ENCODE results near the gene MROH2B.
A peak's percentile ranks its signal among the peaks of the same experiment; 100 is the strongest.

Gene MROH2B

DNA sequence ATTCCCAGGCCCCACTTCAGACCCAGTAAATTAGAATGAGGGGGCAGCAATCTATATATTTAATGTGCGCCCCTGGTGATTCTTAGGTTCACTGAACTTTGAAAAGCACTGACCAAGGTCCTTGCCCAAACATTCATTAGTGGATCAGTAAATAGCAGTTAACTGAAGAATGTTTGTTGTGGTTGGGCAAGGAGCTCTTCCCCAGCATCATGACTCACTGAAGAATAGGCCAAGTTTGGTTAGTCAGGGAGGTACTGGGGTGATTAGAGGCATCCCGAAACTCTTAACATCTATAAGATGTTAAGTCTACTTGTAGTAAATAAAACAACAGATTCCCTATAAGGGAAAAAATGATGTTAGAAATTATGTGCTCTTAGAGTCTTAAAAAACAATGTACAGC, 833 bp upstream of the MROH2B start:
- TF ChIP-seq, protein P1, sequence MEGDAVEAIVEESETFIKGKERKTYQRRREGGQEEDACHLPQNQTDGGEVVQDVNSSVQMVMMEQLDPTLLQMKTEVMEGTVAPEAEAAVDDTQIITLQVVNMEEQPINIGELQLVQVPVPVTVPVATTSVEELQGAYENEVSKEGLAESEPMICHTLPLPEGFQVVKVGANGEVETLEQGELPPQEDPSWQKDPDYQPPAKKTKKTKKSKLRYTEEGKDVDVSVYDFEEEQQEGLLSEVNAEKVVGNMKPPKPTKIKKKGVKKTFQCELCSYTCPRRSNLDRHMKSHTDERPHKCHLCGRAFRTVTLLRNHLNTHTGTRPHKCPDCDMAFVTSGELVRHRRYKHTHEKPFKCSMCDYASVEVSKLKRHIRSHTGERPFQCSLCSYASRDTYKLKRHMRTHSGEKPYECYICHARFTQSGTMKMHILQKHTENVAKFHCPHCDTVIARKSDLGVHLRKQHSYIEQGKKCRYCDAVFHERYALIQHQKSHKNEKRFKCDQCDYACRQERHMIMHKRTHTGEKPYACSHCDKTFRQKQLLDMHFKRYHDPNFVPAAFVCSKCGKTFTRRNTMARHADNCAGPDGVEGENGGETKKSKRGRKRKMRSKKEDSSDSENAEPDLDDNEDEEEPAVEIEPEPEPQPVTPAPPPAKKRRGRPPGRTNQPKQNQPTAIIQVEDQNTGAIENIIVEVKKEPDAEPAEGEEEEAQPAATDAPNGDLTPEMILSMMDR (IDR thresholded peaks at IDR 0.05; ENCODE audit: low read length, missing control alignments) = no peak
- H3K4me3 ChIP-seq (replicated peaks; ENCODE audit: low read depth, low read length) = no peak overlapping the region
- DNase-seq (ENCODE audit: low read depth) = peak; percentile 69

DNA sequence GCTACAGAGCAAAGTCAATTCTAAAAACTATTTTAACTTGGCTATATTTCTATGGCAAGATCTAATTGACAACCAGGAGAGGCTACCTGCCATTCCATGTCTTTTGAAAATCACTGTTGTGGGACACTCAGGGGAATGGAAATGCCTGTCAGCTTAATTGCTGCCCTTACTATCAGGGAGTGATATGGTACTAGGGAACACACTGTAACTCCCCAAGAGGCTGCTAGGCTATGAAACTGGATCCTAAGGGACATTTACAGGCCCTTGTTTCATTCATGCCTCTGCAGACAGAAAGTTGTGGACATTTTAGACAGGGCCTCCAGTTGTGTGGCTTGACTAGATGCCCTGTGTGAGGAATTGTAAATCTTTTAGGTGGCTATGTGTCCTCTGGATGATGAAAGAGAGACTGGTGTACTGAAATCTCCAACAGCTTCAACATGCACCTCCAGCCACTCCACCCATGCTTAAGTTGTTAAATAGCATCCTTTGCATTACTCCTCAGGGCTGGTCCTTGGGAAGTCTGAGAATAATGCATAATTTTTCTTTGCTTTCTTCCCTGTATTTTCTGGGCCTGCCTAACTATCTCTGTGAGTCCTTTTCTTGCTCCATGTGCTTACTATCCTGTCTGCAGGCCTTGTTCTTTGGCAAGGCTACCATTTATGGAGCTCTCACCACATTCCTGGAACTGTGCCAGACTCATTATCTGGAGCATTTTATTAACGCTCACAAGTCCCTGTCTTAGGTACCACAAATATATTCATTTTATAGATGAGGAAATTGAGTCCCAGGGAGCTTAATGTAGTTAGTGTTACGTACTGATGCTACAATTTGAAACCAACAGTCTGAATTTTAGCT, 3.2 kb downstream of the MROH2B start:
- TF ChIP-seq, protein P1 (IDR thresholded peaks at IDR 0.05; ENCODE audit: low read length, missing control alignments) = no peak
- H3K4me3 ChIP-seq (replicated peaks; ENCODE audit: low read depth, low read length) = no peak overlapping the region
- peak; percentile 33 for DNase-seq (ENCODE audit: low read depth)

DNA sequence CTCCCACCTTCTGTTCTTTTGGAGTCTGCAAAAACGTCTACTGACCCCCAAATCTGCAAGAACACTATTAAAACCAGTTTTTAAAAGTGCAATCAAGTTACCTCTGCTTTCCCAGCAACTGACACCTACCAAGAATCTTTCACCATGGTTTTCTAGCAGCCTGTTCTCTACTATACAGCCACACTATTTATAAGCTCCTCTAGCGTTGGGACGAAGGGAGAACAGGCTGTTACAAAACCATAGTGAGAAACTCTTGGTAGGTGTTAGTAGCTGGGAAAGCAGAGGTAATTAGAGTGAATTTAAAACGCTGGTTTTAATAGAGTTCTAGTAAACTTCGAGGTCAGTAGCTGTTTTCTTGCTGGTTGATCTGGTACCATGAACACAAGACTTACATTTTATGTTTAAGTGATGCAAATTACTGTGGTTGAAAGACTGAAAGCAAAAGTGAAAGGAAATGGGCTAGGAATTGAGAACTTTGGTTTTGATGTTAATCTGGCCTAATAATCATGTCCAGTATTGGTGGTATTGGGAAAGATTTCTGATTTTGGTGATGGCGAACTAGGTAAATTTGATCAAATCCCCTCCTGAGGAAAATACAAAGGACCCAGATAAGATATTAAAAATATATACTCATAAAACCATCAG, 5.3 kb downstream of the MROH2B start:
- no peak for DNase-seq (ENCODE audit: low read depth)
- TF ChIP-seq, protein P1 (IDR thresholded peaks at IDR 0.05; ENCODE audit: low read length, missing control alignments) = no peak
- H3K4me3 ChIP-seq (replicated peaks; ENCODE audit: low read depth, low read length) = no peak overlapping the region

DNA sequence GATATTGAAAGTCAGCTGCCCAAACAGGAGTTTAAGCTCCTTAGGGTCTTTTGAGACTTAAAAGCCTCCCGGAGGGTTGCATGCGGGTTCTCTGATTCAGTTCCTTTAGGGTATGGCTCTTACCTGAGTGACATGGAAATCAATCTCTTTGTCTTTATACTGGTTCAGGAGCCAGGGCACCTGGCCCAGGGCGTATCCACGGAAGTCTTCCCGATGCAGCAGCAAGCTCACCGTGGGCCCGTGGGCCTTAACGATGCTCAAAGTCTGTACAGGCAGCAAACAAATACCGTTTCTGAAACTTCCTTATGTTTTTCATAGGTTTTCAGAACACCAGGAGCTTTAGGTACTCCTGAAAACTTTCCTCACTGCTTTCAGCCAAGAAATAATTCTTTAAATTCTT, 13.2 kb downstream of the MROH2B start:
- DNase-seq (ENCODE audit: low read depth) = no peak
- no peak overlapping the region for H3K4me3 ChIP-seq (replicated peaks; ENCODE audit: low read depth, low read length)
- TF ChIP-seq, protein P1 (IDR thresholded peaks at IDR 0.05; ENCODE audit: low read length, missing control alignments) = no peak

DNA sequence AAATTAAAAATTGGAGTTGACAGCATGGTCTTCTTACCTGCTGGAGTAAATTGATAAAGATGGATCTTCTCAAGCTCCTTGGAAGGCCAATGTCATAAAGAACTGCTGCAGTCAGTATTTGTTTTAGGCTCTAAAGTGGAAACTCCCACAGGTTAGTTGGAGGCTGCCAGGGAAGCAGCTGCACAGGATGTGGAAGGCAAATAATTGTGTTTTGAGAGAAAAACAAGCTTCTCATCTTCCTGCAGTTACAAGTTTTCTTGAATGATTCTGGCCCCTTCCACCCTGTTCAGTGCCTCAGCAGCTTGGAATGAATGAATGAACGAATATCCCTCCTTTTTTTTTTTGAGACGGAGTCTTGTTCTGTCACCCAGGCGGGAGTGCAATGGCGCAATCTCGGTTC, 13.9 kb downstream of the MROH2B start:
- TF ChIP-seq, protein P1 (IDR thresholded peaks at IDR 0.05; ENCODE audit: low read length, missing control alignments) = no peak
- peak; percentile 49 for DNase-seq (ENCODE audit: low read depth)
- no peak overlapping the region for H3K4me3 ChIP-seq (replicated peaks; ENCODE audit: low read depth, low read length)

DNA sequence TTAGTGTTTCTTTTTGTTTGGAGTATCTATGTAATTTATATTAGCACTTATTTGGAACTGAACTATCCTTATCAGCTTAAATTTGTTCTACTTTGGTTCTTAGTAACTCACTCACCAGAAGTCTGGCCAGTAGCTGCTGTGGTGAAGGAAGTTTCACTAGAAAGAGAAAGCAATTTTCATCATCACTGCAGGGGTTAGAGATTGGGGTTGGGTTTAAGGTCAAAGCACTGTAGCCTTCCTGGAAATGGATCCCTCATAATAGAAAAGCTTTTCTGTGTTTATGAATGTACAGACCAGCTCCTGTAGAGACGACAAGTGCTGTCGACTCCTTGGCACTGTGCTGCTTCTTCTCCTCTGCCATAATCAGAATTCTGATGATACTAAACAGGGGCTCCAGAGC, 22.2 kb downstream of the MROH2B start:
- no peak overlapping the region for H3K4me3 ChIP-seq (replicated peaks; ENCODE audit: low read depth, low read length)
- DNase-seq (ENCODE audit: low read depth) = no peak
- TF ChIP-seq, protein P1 (IDR thresholded peaks at IDR 0.05; ENCODE audit: low read length, missing control alignments) = no peak

All from fibroblast of pulmonary artery (primary cell).